Measurements from ENCODE around the gene TCF20. TPM values are rescaled to one million over a fixed set of nuclear protein-coding genes. Genes with fewer than 3 reads are reported as not detected.

TCF20 gene
- total and polyA plus RNA-seq, 4 donors = 1.0 to 15.8 (median 9.4) TPM

DNA sequence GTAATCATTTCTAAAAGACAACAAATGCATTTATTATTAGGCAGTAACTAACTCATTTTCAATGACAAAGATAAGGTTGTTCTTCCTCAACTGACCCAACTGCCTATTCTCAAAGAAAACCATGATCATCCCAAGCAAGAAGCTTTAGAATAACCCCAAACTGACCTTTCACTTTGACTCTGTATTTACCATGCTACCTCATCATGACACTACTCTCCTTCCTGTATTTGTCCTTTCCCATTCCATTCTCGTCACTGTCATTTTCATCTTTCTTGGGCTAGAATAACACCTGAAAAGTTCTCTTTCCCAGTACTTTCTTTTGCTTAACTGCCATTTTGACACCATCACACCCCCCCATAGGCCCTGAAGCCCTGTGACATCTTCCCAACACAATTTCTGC lies 48.3 kb downstream of the TCF20 start:
- Histone ChIP-seq H3K4me1 (ENCODE audit: control insufficient read depth in 4 of 4, insufficient read depth in 4 of 4, low read length in 3 of 4) (no peaks in the 10 kb centered on the region), H3K9ac (ENCODE audit: low read depth in 1 of 2, low read length in 2 of 2) (no peak overlapping the region), H3K27ac (ENCODE audit: low read depth in 1 of 2, low read length in 2 of 2) (no peak overlapping the region), H3K9me3 (ENCODE audit: control insufficient read depth in 4 of 4, low read length in 3 of 4) (no peaks in the 10 kb centered on the region), H3K4me3 (ENCODE audit: low read depth in 1 of 3, low read length in 3 of 3) (no peak overlapping the region), H3K27me3 (ENCODE audit: control insufficient read depth in 4 of 4, insufficient read depth in 4 of 4, low read length in 3 of 4) (no peaks in the 10 kb centered on the region), H3K36me3 (ENCODE audit: control insufficient read depth in 4 of 4, insufficient read depth in 3 of 4, low read depth in 1 of 4, low read length in 3 of 4) (no peaks in the 10 kb centered on the region)
- TF ChIP-seq YY1 (IDR thresholded peaks at IDR 0.05) (no peak), FOXA1 (IDR thresholded peaks at IDR 0.05) (no peak), FOXA2 (IDR thresholded peaks at IDR 0.05) (no peak), RAD21 (IDR thresholded peaks at IDR 0.05) (no peak), EGR1 (IDR thresholded peaks at IDR 0.05; ENCODE audit: low read depth in 2 of 2) (no peak), TAF1 (conservative IDR thresholded peaks at IDR 0.05) (no peak)
- TF ChIP-seq, protein P1, sequence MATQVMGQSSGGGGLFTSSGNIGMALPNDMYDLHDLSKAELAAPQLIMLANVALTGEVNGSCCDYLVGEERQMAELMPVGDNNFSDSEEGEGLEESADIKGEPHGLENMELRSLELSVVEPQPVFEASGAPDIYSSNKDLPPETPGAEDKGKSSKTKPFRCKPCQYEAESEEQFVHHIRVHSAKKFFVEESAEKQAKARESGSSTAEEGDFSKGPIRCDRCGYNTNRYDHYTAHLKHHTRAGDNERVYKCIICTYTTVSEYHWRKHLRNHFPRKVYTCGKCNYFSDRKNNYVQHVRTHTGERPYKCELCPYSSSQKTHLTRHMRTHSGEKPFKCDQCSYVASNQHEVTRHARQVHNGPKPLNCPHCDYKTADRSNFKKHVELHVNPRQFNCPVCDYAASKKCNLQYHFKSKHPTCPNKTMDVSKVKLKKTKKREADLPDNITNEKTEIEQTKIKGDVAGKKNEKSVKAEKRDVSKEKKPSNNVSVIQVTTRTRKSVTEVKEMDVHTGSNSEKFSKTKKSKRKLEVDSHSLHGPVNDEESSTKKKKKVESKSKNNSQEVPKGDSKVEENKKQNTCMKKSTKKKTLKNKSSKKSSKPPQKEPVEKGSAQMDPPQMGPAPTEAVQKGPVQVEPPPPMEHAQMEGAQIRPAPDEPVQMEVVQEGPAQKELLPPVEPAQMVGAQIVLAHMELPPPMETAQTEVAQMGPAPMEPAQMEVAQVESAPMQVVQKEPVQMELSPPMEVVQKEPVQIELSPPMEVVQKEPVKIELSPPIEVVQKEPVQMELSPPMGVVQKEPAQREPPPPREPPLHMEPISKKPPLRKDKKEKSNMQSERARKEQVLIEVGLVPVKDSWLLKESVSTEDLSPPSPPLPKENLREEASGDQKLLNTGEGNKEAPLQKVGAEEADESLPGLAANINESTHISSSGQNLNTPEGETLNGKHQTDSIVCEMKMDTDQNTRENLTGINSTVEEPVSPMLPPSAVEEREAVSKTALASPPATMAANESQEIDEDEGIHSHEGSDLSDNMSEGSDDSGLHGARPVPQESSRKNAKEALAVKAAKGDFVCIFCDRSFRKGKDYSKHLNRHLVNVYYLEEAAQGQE (IDR thresholded peaks at IDR 0.05) = no peak
- no peak for DNase-seq (ENCODE audit: low spot score)
- 76% methylated on average over 1 of the region's 1 CpG for WGBS

Other genes starting within 250 kb of the TCF20 start
- 10 to 100 TPM; 28.4 to 33.9 TPM for gene NAGA, start 199.8 kb downstream of the TCF20 start, total RNA-seq
- 10 to 100 TPM; 12.8 to 19.4 TPM for gene NAGA, start 199.8 kb downstream of the TCF20 start, polyA plus RNA-seq
- gene PHETA2, start 196.4 kb downstream of the TCF20 start, total RNA-seq = 1 to 10 TPM; 1.8 to 5.1 TPM
- gene PHETA2, start 196.4 kb downstream of the TCF20 start, polyA plus RNA-seq = 1 to 10 TPM in 1 of 2 donors, under 1 TPM in 1; 0.89 to 1.3 TPM
- 1 to 10 TPM; 7.2 to 8.9 TPM for gene SMDT1, start 191.0 kb downstream of the TCF20 start, total RNA-seq
- 100 to 1,000 TPM in 1 of 2 donors, 10 to 100 TPM in 1; 70.9 to 115 TPM for gene SMDT1, start 191.0 kb downstream of the TCF20 start, polyA plus RNA-seq
- 10 to 100 TPM; 43.7 to 45.4 TPM for gene NDUFA6, start 179.9 kb downstream of the TCF20 start, total RNA-seq
- 100 to 1,000 TPM in 1 of 2 donors, 10 to 100 TPM in 1; 67.7 to 235 TPM for gene NDUFA6, start 179.9 kb downstream of the TCF20 start, polyA plus RNA-seq
- gene CYP2D6, start 139.8 kb downstream of the TCF20 start, total RNA-seq = 100 to 1,000 TPM in 1 of 2 donors, 10 to 100 TPM in 1; 23.8 to 236 TPM
- 100 to 1,000 TPM; 175 to 486 TPM for gene CYP2D6, start 139.8 kb downstream of the TCF20 start, polyA plus RNA-seq
- gene NFAM1, start 161.8 kb upstream of the TCF20 start, total RNA-seq = 1 to 10 TPM; 3.5 to 3.8 TPM
- gene NFAM1, start 161.8 kb upstream of the TCF20 start, polyA plus RNA-seq = 1 to 10 TPM in 1 of 2 donors, under 1 TPM in 1; 0.36 to 1.7 TPM
- 10 to 100 TPM in 1 of 2 donors, 1 to 10 TPM in 1; 9.9 to 12.1 TPM for gene RRP7A, start 249.1 kb upstream of the TCF20 start, total RNA-seq
- gene RRP7A, start 249.1 kb upstream of the TCF20 start, polyA plus RNA-seq = 10 to 100 TPM in 1 of 2 donors, 1 to 10 TPM in 1; 8.6 to 10.7 TPM

All from liver (tissue), 9 donors.